NCI-H2029 treated with DMSO at 0.1 percent for 48 hours (cell line): Measurements from ENCODE around the gene F10.

Experiments
- DNase-seq: peaks from one replicate; lab custom pipeline; 2025; lab: John Stamatoyannopoulos, UW

Gene F10

GRCh38 chr13:113086991-113087922, 35.3 kb upstream of the F10 start:
- no peak for DNase-seq

- DNase-seq = no peak
Measured at GRCh38 chr13:113087923-113088690, 34.5 kb upstream of the F10 start.

- no peak for DNase-seq
Measured at GRCh38 chr13:113088691-113089020, 33.9 kb upstream of the F10 start.

GRCh38 chr13:113089693-113090414, 32.7 kb upstream of the F10 start:
- DNase-seq = no peak

- DNase-seq = no peak
Measured at GRCh38 chr13:113090415-113090770, 32.2 kb upstream of the F10 start.

GRCh38 chr13:113090806-113091205, 31.8 kb upstream of the F10 start:
- DNase-seq = no peak

GRCh38 chr13:113091211-113091771, 31.3 kb upstream of the F10 start:
- DNase-seq = no peak

GRCh38 chr13:113091891-113092775, 30.5 kb upstream of the F10 start:
- no peak for DNase-seq

- DNase-seq = no peak
Measured at GRCh38 chr13:113092776-113093579, 29.6 kb upstream of the F10 start.

- DNase-seq = no peak
Measured at GRCh38 chr13:113093580-113094409, 28.8 kb upstream of the F10 start.

GRCh38 chr13:113094410-113094800, 28.2 kb upstream of the F10 start:
- no peak for DNase-seq

GRCh38 chr13:113095146-113096051, 27.2 kb upstream of the F10 start:
- DNase-seq = no peak

GRCh38 chr13:113096052-113096744, 26.4 kb upstream of the F10 start:
- no peak for DNase-seq

- no peak for DNase-seq
Measured at GRCh38 chr13:113096745-113097305, 25.8 kb upstream of the F10 start.

- no peak for DNase-seq
Measured at GRCh38 chr13:113097651-113098050, 24.9 kb upstream of the F10 start.

GRCh38 chr13:113098162-113098732, 24.4 kb upstream of the F10 start:
- no peak for DNase-seq

GRCh38 chr13:113099142-113099541, 23.5 kb upstream of the F10 start:
- no peak for DNase-seq
